GM23338 (cell line): ENCODE results near the gene TSC22D1. TPM values are rescaled to one million over a fixed set of nuclear protein-coding genes. Genes with fewer than 3 reads are reported as not detected.

Experiments used
- ATAC-seq: fragments of 200-7000 bp; cut with Tn5 transposase; 3 replicates; pipeline ENCODE4 v1.9.1; 2020
- DNase-seq: peaks from one replicate; pipeline ENCODE4 v3.0.0-alpha.2; 2015; ENCODE audit warnings: low spot score
- H2AFZ ChIP-seq: fragments of 200-600 bp; sonication (generic); 2 replicates; pipeline ENCODE4 v1.8.0; 2016; ENCODE audit warnings: antibody characterized with exemption, mild to moderate bottlenecking, moderate library complexity
- H3F3A ChIP-seq: fragments of 200-600 bp; sonication (generic); replicated peaks from 2 replicates; pipeline ENCODE4 v1.8.0; 2017; ENCODE audit warnings: antibody characterized with exemption, mixed run types, low read depth
- H3K27ac ChIP-seq: fragments of 200-600 bp; sonication (generic); 2 replicates; pipeline ENCODE4 v1.6.1; 2016; ENCODE audit warnings: low read depth
- H3K27me3 ChIP-seq: fragments of 200-600 bp; sonication (generic); 2 replicates; pipeline ENCODE4 v1.8.0; 2016; ENCODE audit warnings: mild to moderate bottlenecking, mixed run types, moderate library complexity; ENCODE audit not compliant: insufficient read depth
- H3K36me3 ChIP-seq: fragments of 200-600 bp; sonication (generic); 2 replicates; pipeline ENCODE4 v1.8.0; 2016; ENCODE audit warnings: mild to moderate bottlenecking; ENCODE audit not compliant: insufficient read depth
- H3K4me1 ChIP-seq: fragments of 200-600 bp; sonication (generic); 2 replicates; pipeline ENCODE4 v1.8.0; 2016; ENCODE audit warnings: mild to moderate bottlenecking, moderate library complexity; ENCODE audit not compliant: insufficient read depth
- H3K4me2 ChIP-seq: fragments of 200-600 bp; sonication (generic); 2 replicates; pipeline ENCODE4 v1.7.1; 2017; ENCODE audit warnings: mixed run types
- H3K4me3 ChIP-seq: fragments of 200-600 bp; sonication (generic); 2 replicates; pipeline ENCODE4 v1.6.1; 2016; ENCODE audit warnings: mixed run types
- H3K79me2 ChIP-seq: fragments of 200-600 bp; sonication (generic); replicated peaks from 2 replicates; pipeline ENCODE4 v1.8.0; 2017; ENCODE audit warnings: mild to moderate bottlenecking; ENCODE audit not compliant: insufficient read depth
- H3K9me2 ChIP-seq: fragments of 200-600 bp; sonication (generic); 2 replicates; pipeline ENCODE4 v1.8.0; 2017; ENCODE audit not compliant: insufficient read depth
- H4K20me1 ChIP-seq: fragments of 200-600 bp; sonication (generic); replicated peaks from 2 replicates; pipeline ENCODE4 v1.8.0; 2017; ENCODE audit warnings: mild to moderate bottlenecking; ENCODE audit not compliant: insufficient read depth
- H3K27ac Mint-ChIP-seq: 2 replicates; pipeline ENCODE4 v1.8.0; 2020; ENCODE audit warnings: inconsistent platforms, mild to moderate bottlenecking, moderate library complexity, mixed read lengths
- H3K27me3 Mint-ChIP-seq: 3 replicates; pipeline ENCODE4 v1.8.0; 2022; ENCODE audit warnings: low read depth, mild to moderate bottlenecking, moderate library complexity, mixed read lengths, inconsistent platforms; ENCODE audit not compliant: insufficient read depth, poor library complexity
- H3K36me3 Mint-ChIP-seq: 3 replicates; pipeline ENCODE4 v1.8.0; 2021; ENCODE audit warnings: low read depth, mild to moderate bottlenecking, inconsistent platforms, moderate library complexity, mixed read lengths
- H3K4me1 Mint-ChIP-seq: 3 replicates; pipeline ENCODE4 v1.8.0; 2020; ENCODE audit warnings: mild to moderate bottlenecking, inconsistent platforms, mixed read lengths
- H3K4me3 Mint-ChIP-seq: 3 replicates; pipeline ENCODE4 v1.8.0; 2021; ENCODE audit warnings: moderate library complexity, mild to moderate bottlenecking, inconsistent platforms, mixed read lengths
- H3K9me3 Mint-ChIP-seq: 3 replicates; pipeline ENCODE4 v1.8.0; 2020; ENCODE audit warnings: moderate library complexity, mild to moderate bottlenecking, inconsistent platforms, mixed read lengths
- CREB1 ChIP-seq: fragments of 250-450 bp; sonication (Bioruptor Pico); IDR thresholded peaks from 2 replicates; pipeline ENCODE4 v1.5.0; 2020; ENCODE audit warnings: low read depth, mild to moderate bottlenecking, moderate library complexity
- EZH2 ChIP-seq: fragments of 200-600 bp; sonication (generic); IDR thresholded peaks from one replicate; pipeline ENCODE4 v1.8.0; 2017; ENCODE audit warnings: antibody characterized with exemption, mild to moderate bottlenecking, low read depth; ENCODE audit not compliant: unreplicated experiment
- JUNB ChIP-seq: IDR thresholded peaks from one replicate; pipeline ENCODE4 v1.6.1; 2016; ENCODE audit warnings: antibody characterized with exemption; ENCODE audit not compliant: unreplicated experiment
- POLR2AphosphoS5 ChIP-seq: IDR thresholded peaks from 2 replicates; pipeline ENCODE4 v1.6.1; 2016; ENCODE audit warnings: antibody characterized with exemption, low read depth
- ZNF114 ChIP-seq: fragments of 250-450 bp; sonication (Bioruptor Pico); IDR thresholded peaks from 2 replicates; pipeline ENCODE4 v1.5.0; 2020; ENCODE audit warnings: mild to moderate bottlenecking, moderate library complexity
- ZNF331 ChIP-seq: fragments of 250-450 bp; sonication (Bioruptor Pico); IDR thresholded peaks from 2 replicates; pipeline ENCODE4 v1.5.0; 2020; ENCODE audit warnings: low read depth, mild to moderate bottlenecking, moderate library complexity
- polyA plus RNA-seq: library from polyadenylated mRNA; unstranded; fragments of >200 nt; fragmentation: Nextera tagmentation; extraction: Ambion mirVana; gene quantifications from 2 replicates; pipeline ENCODE4 v1.2.1, GENCODE V29; 2016
- total RNA-seq: library from RNA; depleted of rRNA; stranded (reverse); fragments of >200 nt; shearing (Covaris generic); gene quantifications from 2 replicates; pipeline ENCODE4 v1.2.3, GENCODE V29; 2014
- TF ChIP-seq, protein P1 (sequence below): IDR thresholded peaks from one replicate; pipeline ENCODE4 v1.6.1; 2018; ENCODE audit warnings: antibody characterized with exemption; ENCODE audit not compliant: unreplicated experiment
- TF ChIP-seq, protein P2 (sequence below), 2 experiments: fragments of 200-600 bp in 1 of 2; sonication (generic) in 1 of 2; conservative IDR thresholded peaks; 2 replicates each; pipeline versions ENCODE4 v1.5.1 to v1.6.1; 2016 to 2017; ENCODE audit warnings: antibody characterized with exemption in 2 of 2, low read depth in 2 of 2, mild to moderate bottlenecking in 2 of 2, moderate library complexity in 1 of 2
- TF ChIP-seq, protein P3 (sequence below): IDR thresholded peaks from 2 replicates; pipeline ENCODE4 v1.6.1; 2016; ENCODE audit warnings: antibody characterized with exemption
- TF ChIP-seq, protein P4 (sequence below): fragments of 250-450 bp; sonication (Bioruptor Pico); IDR thresholded peaks from 2 replicates; pipeline ENCODE4 v1.5.0; 2020; ENCODE audit warnings: mild to moderate bottlenecking, moderate library complexity

Gene TSC22D1
- total and polyA plus RNA-seq, 2 experiments from 2014 or later = 58.5 to 114 TPM

DNA sequence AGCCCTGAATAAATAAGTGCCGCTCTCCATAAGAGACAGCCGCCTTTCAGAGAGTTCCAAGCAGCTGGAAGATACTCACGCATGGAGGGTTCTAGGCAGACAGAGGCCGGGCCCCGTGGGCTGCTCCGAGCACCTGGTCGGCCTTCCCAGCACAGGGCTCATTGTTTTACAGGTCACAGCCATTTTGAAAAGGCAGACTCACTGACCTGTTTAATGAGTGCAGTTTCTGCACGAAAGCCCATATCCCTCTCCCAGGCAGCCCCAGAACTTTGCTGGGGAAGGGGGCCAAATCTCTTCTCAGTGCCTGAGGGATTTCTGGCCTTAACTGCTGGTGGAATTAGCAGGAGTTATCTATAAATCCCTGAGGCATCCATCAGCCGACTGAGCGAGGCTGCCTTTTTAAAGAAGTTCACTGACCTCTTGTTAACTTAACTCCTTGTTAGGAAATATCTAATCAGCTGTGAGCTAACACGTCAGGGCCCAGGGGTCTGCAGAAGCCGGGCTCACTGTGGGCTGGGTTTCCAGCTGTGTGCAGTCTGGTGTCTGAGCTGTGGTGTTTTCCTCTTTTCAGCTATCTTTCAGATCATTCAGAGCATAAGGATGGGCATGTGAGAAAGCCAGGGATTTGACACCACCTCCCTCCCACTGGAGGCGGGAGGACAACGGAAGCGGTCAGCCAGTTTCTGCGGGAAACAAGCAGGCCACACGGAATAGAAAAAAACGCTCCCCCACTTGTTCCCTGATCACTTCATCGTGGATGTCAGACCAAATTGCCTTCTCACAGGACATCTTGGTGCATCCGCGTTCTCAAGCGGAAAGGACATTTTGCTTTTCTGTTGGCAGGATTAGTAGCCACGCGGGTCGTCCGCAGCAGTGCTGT lies 179.2 kb downstream of the TSC22D1 start (continued):
- TF ChIP-seq POLR2AphosphoS5 (no peak), JUNB (no peak), ZNF114 (CRISPR knock-in tag) (no peak)
- TF ChIP-seq, protein P1, sequence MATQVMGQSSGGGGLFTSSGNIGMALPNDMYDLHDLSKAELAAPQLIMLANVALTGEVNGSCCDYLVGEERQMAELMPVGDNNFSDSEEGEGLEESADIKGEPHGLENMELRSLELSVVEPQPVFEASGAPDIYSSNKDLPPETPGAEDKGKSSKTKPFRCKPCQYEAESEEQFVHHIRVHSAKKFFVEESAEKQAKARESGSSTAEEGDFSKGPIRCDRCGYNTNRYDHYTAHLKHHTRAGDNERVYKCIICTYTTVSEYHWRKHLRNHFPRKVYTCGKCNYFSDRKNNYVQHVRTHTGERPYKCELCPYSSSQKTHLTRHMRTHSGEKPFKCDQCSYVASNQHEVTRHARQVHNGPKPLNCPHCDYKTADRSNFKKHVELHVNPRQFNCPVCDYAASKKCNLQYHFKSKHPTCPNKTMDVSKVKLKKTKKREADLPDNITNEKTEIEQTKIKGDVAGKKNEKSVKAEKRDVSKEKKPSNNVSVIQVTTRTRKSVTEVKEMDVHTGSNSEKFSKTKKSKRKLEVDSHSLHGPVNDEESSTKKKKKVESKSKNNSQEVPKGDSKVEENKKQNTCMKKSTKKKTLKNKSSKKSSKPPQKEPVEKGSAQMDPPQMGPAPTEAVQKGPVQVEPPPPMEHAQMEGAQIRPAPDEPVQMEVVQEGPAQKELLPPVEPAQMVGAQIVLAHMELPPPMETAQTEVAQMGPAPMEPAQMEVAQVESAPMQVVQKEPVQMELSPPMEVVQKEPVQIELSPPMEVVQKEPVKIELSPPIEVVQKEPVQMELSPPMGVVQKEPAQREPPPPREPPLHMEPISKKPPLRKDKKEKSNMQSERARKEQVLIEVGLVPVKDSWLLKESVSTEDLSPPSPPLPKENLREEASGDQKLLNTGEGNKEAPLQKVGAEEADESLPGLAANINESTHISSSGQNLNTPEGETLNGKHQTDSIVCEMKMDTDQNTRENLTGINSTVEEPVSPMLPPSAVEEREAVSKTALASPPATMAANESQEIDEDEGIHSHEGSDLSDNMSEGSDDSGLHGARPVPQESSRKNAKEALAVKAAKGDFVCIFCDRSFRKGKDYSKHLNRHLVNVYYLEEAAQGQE = no peak
- TF ChIP-seq, protein P2, sequence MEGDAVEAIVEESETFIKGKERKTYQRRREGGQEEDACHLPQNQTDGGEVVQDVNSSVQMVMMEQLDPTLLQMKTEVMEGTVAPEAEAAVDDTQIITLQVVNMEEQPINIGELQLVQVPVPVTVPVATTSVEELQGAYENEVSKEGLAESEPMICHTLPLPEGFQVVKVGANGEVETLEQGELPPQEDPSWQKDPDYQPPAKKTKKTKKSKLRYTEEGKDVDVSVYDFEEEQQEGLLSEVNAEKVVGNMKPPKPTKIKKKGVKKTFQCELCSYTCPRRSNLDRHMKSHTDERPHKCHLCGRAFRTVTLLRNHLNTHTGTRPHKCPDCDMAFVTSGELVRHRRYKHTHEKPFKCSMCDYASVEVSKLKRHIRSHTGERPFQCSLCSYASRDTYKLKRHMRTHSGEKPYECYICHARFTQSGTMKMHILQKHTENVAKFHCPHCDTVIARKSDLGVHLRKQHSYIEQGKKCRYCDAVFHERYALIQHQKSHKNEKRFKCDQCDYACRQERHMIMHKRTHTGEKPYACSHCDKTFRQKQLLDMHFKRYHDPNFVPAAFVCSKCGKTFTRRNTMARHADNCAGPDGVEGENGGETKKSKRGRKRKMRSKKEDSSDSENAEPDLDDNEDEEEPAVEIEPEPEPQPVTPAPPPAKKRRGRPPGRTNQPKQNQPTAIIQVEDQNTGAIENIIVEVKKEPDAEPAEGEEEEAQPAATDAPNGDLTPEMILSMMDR (conservative IDR thresholded peaks at IDR 0.05; ENCODE audit: low read depth in 2 of 2) = no peak

DNA sequence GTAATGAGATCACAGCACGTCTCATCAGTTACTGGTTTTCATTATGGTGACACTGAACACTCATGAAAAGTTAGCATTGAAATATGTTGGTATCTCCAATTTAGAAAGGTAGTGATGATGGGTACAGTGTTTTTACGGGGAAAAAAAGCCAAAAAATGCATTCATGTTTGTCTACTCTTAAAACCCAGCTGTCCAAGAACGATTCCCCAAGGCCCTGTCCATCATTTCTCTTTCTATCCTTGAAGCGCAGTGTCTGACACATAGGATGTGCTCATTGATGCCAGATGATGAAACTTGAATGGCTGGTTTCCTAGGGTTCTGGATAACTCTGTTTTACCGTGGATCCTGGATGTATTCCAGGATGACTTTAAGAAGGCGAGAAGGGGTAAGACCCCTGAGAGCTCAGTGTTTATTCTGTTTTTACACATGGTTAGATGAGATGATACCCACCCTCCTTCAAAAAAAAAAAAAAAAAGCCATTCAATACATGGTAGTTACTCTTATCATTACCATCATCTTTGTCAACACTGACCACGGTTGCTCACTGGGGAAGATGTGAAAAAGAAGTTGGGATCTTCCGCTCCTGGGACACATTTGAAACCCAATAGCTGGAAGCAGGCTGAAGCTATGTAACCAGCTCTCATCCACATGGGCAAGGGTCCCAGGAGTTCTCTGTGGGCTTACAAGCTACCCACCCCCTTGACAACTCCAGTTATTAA lies 180.0 kb downstream of the TSC22D1 start:
- Histone ChIP-seq H3K36me3 (no peaks in the 10 kb centered on the region), H3K79me2 (no peaks in the 10 kb centered on the region), H3K9me2 (peaks cover 12% of the 10 kb centered on the region), H3K4me1 (peaks cover 8% of the 10 kb centered on the region), H2AFZ (peak overlapping the region; percentile 91; the same call in 1 of the 2 replicates), H3K27ac (no peak overlapping the region), H3K4me3 (no peak overlapping the region), H4K20me1 (no peaks in the 10 kb centered on the region), H3K27me3 (no peaks in the 10 kb centered on the region), H3K4me2 (no peak overlapping the region), H3F3A (0 out of 2 replicates have a peak, but pooled peaks cover 2% of the 10 kb centered on the region)
- peaks cover 3% of the 10 kb centered on the region for H3K27me3 Mint-ChIP-seq
- no peak overlapping the region for H3K4me3 Mint-ChIP-seq
- DNase-seq (no peak), ATAC-seq (no peak)
- H3K36me3 Mint-ChIP-seq = no peaks in the 10 kb centered on the region
- H3K4me1 Mint-ChIP-seq = peaks cover 20% of the 10 kb centered on the region
- no peak overlapping the region for H3K27ac Mint-ChIP-seq
- H3K9me3 Mint-ChIP-seq = no peaks in the 10 kb centered on the region
- TF ChIP-seq ZNF114 (CRISPR knock-in tag) (no peak), CREB1 (CRISPR knock-in tag) (no peak), EZH2 (no peak), ZNF331 (CRISPR knock-in tag) (no peak)
- TF ChIP-seq, protein P3, sequence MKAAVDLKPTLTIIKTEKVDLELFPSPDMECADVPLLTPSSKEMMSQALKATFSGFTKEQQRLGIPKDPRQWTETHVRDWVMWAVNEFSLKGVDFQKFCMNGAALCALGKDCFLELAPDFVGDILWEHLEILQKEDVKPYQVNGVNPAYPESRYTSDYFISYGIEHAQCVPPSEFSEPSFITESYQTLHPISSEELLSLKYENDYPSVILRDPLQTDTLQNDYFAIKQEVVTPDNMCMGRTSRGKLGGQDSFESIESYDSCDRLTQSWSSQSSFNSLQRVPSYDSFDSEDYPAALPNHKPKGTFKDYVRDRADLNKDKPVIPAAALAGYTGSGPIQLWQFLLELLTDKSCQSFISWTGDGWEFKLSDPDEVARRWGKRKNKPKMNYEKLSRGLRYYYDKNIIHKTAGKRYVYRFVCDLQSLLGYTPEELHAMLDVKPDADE = no peak
- TF ChIP-seq, protein P4, sequence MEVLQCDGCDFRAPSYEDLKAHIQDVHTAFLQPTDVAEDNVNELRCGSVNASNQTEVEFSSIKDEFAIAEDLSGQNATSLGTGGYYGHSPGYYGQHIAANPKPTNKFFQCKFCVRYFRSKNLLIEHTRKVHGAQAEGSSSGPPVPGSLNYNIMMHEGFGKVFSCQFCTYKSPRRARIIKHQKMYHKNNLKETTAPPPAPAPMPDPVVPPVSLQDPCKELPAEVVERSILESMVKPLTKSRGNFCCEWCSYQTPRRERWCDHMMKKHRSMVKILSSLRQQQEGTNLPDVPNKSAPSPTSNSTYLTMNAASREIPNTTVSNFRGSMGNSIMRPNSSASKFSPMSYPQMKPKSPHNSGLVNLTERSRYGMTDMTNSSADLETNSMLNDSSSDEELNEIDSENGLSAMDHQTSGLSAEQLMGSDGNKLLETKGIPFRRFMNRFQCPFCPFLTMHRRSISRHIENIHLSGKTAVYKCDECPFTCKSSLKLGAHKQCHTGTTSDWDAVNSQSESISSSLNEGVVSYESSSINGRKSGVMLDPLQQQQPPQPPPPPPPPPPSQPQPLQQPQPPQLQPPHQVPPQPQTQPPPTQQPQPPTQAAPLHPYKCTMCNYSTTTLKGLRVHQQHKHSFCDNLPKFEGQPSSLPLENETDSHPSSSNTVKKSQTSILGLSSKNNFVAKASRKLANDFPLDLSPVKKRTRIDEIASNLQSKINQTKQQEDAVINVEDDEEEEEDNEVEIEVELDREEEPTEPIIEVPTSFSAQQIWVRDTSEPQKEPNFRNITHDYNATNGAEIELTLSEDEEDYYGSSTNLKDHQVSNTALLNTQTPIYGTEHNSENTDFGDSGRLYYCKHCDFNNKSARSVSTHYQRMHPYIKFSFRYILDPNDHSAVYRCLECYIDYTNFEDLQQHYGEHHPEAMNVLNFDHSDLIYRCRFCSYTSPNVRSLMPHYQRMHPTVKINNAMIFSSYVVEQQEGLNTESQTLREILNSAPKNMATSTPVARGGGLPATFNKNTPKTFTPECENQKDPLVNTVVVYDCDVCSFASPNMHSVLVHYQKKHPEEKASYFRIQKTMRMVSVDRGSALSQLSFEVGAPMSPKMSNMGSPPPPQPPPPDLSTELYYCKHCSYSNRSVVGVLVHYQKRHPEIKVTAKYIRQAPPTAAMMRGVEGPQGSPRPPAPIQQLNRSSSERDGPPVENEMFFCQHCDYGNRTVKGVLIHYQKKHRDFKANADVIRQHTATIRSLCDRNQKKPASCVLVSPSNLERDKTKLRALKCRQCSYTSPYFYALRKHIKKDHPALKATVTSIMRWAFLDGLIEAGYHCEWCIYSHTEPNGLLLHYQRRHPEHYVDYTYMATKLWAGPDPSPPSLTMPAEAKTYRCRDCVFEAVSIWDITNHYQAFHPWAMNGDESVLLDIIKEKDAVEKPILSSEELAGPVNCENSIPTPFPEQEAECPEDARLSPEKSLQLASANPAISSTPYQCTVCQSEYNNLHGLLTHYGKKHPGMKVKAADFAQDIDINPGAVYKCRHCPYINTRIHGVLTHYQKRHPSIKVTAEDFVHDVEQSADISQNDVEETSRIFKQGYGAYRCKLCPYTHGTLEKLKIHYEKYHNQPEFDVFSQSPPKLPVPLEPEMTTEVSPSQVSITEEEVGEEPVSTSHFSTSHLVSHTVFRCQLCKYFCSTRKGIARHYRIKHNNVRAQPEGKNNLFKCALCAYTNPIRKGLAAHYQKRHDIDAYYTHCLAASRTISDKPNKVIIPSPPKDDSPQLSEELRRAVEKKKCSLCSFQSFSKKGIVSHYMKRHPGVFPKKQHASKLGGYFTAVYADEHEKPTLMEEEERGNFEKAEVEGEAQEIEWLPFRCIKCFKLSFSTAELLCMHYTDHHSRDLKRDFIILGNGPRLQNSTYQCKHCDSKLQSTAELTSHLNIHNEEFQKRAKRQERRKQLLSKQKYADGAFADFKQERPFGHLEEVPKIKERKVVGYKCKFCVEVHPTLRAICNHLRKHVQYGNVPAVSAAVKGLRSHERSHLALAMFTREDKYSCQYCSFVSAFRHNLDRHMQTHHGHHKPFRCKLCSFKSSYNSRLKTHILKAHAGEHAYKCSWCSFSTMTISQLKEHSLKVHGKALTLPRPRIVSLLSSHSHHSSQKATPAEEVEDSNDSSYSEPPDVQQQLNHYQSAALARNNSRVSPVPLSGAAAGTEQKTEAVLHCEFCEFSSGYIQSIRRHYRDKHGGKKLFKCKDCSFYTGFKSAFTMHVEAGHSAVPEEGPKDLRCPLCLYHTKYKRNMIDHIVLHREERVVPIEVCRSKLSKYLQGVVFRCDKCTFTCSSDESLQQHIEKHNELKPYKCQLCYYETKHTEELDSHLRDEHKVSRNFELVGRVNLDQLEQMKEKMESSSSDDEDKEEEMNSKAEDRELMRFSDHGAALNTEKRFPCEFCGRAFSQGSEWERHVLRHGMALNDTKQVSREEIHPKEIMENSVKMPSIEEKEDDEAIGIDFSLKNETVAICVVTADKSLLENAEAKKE (CRISPR knock-in tag) = no peak
